K562 (cell line): Measurements from ENCODE around the gene TFRC. TPM values are rescaled to one million over a fixed set of nuclear protein-coding genes. Genes with fewer than 3 reads are reported as not detected.

Experiments
- CBX2 ChIP-seq: fragments of 200-600 bp; sonication (generic); IDR thresholded peaks from one replicate; pipeline ENCODE4 v1.6.1; 2012; ENCODE audit warnings: mild to moderate bottlenecking, low read length, inconsistent platforms; ENCODE audit not compliant: insufficient read depth, poor library complexity, severe bottlenecking
- CHD2 ChIP-seq: IDR thresholded peaks from 2 replicates; pipeline ENCODE4 v1.6.1; 2011; ENCODE audit warnings: low read depth, low read length
- FIP1L1 ChIP-seq: fragments of 200-400 bp; formaldehyde crosslinking; IDR thresholded peaks from 2 replicates; pipeline ENCODE4 v1.6.1; 2018; ENCODE audit warnings: mild to moderate bottlenecking, low read depth, low read length; ENCODE audit not compliant: poor library complexity, severe bottlenecking
- FOXA1 ChIP-seq: fragments of 450-650 bp; IDR thresholded peaks from 2 replicates; pipeline ENCODE4 v1.6.1; 2016; ENCODE audit warnings: mild to moderate bottlenecking, borderline replicate concordance
- GTF2A2 ChIP-seq: IDR thresholded peaks from 2 replicates; pipeline ENCODE4 v1.6.1; 2016; ENCODE audit warnings: mild to moderate bottlenecking, missing genetic modification characterization, missing compliant biosample characterization
- PTBP1 ChIP-seq: fragments of 200-400 bp; formaldehyde crosslinking; IDR thresholded peaks from 2 replicates; pipeline ENCODE4 v1.6.1; 2017; ENCODE audit warnings: low read depth, low read length
- RBM25 ChIP-seq: fragments of 200-400 bp; formaldehyde crosslinking; IDR thresholded peaks from 2 replicates; pipeline ENCODE4 v1.6.1; 2018; ENCODE audit warnings: low read length, low read depth, moderate library complexity; ENCODE audit not compliant: severe bottlenecking
- RCOR1 ChIP-seq, 2 experiments: IDR thresholded peaks; 2 replicates each; pipeline ENCODE4 v1.6.1; 2012; ENCODE audit warnings: low read depth in 2 of 2, low read length in 2 of 2, borderline replicate concordance in 1 of 2, improper control_type of control experiment in 1 of 2
- SAP30 ChIP-seq: fragments of 200-600 bp; sonication (generic); IDR thresholded peaks from 2 replicates; pipeline ENCODE4 v1.6.1; 2012; ENCODE audit warnings: borderline replicate concordance, low read depth, mild to moderate bottlenecking, moderate library complexity, low read length, control low read depth, inconsistent platforms; ENCODE audit not compliant: insufficient read depth, poor library complexity, severe bottlenecking
- SIN3A ChIP-seq, 2 experiments: fragments of 150-350 bp in 1 of 2; IDR thresholded peaks; 2 replicates each; pipeline ENCODE4 v1.6.1; 2011 to 2016; ENCODE audit warnings: borderline replicate concordance in 2 of 2, low read depth in 2 of 2, low read length in 2 of 2, mild to moderate bottlenecking in 2 of 2, moderate library complexity in 2 of 2; ENCODE audit not compliant: control insufficient read depth in 1 of 2
- SREBF1 ChIP-seq: fragments of 150-350 bp; IDR thresholded peaks from 2 replicates; pipeline ENCODE4 v1.6.1; 2014; ENCODE audit warnings: antibody characterized with exemption, low read depth, low read length, borderline replicate concordance
- TARDBP ChIP-seq: fragments of 450-650 bp; IDR thresholded peaks from 2 replicates; pipeline ENCODE4 v1.6.1; 2016
- YY1 ChIP-seq, 3 experiments: IDR thresholded peaks; 2 replicates each; pipeline ENCODE4 v1.6.1; 2011; ENCODE audit warnings: low read length in 2 of 3, mild to moderate bottlenecking in 2 of 3, moderate library complexity in 2 of 3, borderline replicate concordance in 1 of 3, control low read depth in 1 of 3, low read depth in 1 of 3; ENCODE audit not compliant: insufficient read depth in 3 of 3, insufficient replicate concordance in 2 of 3, control insufficient read depth in 1 of 3, insufficient read length in 1 of 3; ENCODE audit errors: extremely low read depth in 1 of 3
- ZEB2 ChIP-seq: fragments of 450-650 bp; IDR thresholded peaks from 2 replicates; pipeline ENCODE4 v1.6.1; 2016
- polyA plus RNA-seq, 8 experiments: library from polyadenylated mRNA; depleted of rRNA in 4 of 8; stranded (reverse) in 5 of 8; unstranded in 3 of 8; fragments of >200 nt; fragmentation: Nextera tagmentation in 2 of 8; fragmentation: Illumina TruSeq in 1 of 8; extraction: Ambion mirVana in 2 of 8; extraction: Trizol in 1 of 8; gene quantifications; 2 replicates each; pipeline versions ENCODE4 v1.2.1 to v1.2.3, GENCODE V29; 2011 to 2014; ENCODE audit warnings: inconsistent platforms in 1 of 8, missing spikeins in 1 of 8
- total RNA-seq, 7 experiments: library from RNA; depleted of rRNA in 6 of 7; stranded (reverse); fragments of >200 nt in 6 of 7; fragmentation: Illumina TruSeq in 2 of 7; extraction: Trizol in 2 of 7; gene quantifications; 2 replicates each; pipeline versions ENCODE4 v1.2.1 to v1.2.3, GENCODE V29; 2011 to 2021; ENCODE audit warnings: low replicate concordance in 1 of 7
- TF ChIP-seq, protein P1 (sequence below), 2 experiments: fragments of 450-650 bp in 1 of 2; IDR thresholded peaks; 2 replicates each; pipeline ENCODE4 v1.6.1; 2011 to 2017; ENCODE audit warnings: low read depth in 2 of 2, antibody characterized with exemption in 1 of 2, borderline replicate concordance in 1 of 2, low read length in 1 of 2, mild to moderate bottlenecking in 1 of 2, mixed read lengths in 1 of 2; ENCODE audit not compliant: control insufficient read depth in 1 of 2
- TF ChIP-seq, protein P2 (sequence below): IDR thresholded peaks from 2 replicates; pipeline ENCODE4 v1.6.1; 2011; ENCODE audit not compliant: insufficient read length; ENCODE audit errors: extremely low read depth
- TF ChIP-seq, protein P3 (sequence below): fragments of 150-350 bp; conservative IDR thresholded peaks from 2 replicates; pipeline ENCODE4 v1.6.1; 2014; ENCODE audit warnings: low read length

Gene TFRC
- total and polyA plus RNA-seq, 9 of the 15 experiments (the other 6 are each of a cell fraction or from before 2014, with no cell fraction given), result 149 to 679 (median 332) TPM

DNA sequence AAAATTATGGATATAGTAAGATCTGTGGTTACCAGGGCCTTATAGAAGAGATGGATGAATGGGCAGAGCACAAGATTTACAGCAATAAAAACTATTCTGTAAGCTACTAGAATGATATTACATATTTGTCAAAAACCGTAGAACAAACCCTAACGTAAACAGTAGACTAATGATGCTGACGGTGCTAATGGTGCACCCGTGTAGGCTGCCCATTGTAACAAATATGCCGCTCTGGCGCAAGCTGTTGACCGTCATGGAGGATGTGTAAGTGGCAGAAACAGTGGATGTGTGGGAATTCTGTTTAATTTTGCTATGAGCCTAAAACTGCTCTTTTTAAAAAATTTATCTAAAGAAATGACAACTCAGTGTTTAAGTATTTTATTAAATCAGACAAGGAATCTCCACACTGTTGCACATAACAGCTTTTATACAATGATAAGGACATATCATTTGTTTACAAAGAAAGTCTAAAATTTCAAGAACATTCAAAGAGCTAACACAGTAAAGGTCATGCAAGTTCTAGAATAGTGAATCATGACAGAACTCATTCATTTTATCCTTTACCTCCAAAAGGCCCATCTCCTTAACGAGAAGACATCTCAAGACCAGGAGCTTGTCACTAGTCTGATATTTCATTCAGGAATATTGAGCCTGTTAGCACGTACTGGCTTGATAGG is 32.8 kb downstream of the TFRC start (continued):
- TF ChIP-seq YY1 (IDR thresholded peaks at IDR 0.05; ENCODE audit: borderline replicate concordance in 1 of 3, control insufficient read depth in 1 of 3, extremely low read depth in 1 of 3, insufficient read depth in 3 of 3, insufficient read length in 1 of 3, insufficient replicate concordance in 2 of 3, low read depth in 1 of 3, low read length in 2 of 3) (peak in 1 of 3 experiments; percentile 24), FIP1L1 (peak; percentile 41), SREBF1 (no peak), CHD2 (0 out of 2 replicates have a peak, but pooled peaks have one; percentile 33), CBX2 (no peak), ZEB2 (no peak), GTF2A2 (tag) (no peak), SIN3A (IDR thresholded peaks at IDR 0.05; ENCODE audit: borderline replicate concordance in 2 of 2, control insufficient read depth in 1 of 2, low read depth in 2 of 2, low read length in 2 of 2) (peak in 1 of 2 experiments; percentile 92; a peak in 1 of 4 replicates), PTBP1 (no peak), SAP30 (no peak), TARDBP (no peak), RBM25 (no peak), FOXA1 (no peak), RCOR1 (IDR thresholded peaks at IDR 0.05; ENCODE audit: borderline replicate concordance in 1 of 2, low read depth in 2 of 2, low read length in 2 of 2) (no peak)
- TF ChIP-seq, protein P1, sequence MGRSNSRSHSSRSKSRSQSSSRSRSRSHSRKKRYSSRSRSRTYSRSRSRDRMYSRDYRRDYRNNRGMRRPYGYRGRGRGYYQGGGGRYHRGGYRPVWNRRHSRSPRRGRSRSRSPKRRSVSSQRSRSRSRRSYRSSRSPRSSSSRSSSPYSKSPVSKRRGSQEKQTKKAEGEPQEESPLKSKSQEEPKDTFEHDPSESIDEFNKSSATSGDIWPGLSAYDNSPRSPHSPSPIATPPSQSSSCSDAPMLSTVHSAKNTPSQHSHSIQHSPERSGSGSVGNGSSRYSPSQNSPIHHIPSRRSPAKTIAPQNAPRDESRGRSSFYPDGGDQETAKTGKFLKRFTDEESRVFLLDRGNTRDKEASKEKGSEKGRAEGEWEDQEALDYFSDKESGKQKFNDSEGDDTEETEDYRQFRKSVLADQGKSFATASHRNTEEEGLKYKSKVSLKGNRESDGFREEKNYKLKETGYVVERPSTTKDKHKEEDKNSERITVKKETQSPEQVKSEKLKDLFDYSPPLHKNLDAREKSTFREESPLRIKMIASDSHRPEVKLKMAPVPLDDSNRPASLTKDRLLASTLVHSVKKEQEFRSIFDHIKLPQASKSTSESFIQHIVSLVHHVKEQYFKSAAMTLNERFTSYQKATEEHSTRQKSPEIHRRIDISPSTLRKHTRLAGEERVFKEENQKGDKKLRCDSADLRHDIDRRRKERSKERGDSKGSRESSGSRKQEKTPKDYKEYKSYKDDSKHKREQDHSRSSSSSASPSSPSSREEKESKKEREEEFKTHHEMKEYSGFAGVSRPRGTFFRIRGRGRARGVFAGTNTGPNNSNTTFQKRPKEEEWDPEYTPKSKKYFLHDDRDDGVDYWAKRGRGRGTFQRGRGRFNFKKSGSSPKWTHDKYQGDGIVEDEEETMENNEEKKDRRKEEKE (IDR thresholded peaks at IDR 0.05; ENCODE audit: borderline replicate concordance in 1 of 2, control insufficient read depth in 1 of 2, low read depth in 2 of 2, low read length in 1 of 2), result peak in 1 of 2 experiments; percentile 69; a peak in 2 of 4 replicates
- TF ChIP-seq, protein P2, sequence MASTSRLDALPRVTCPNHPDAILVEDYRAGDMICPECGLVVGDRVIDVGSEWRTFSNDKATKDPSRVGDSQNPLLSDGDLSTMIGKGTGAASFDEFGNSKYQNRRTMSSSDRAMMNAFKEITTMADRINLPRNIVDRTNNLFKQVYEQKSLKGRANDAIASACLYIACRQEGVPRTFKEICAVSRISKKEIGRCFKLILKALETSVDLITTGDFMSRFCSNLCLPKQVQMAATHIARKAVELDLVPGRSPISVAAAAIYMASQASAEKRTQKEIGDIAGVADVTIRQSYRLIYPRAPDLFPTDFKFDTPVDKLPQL, result no peak
- TF ChIP-seq, protein P3, sequence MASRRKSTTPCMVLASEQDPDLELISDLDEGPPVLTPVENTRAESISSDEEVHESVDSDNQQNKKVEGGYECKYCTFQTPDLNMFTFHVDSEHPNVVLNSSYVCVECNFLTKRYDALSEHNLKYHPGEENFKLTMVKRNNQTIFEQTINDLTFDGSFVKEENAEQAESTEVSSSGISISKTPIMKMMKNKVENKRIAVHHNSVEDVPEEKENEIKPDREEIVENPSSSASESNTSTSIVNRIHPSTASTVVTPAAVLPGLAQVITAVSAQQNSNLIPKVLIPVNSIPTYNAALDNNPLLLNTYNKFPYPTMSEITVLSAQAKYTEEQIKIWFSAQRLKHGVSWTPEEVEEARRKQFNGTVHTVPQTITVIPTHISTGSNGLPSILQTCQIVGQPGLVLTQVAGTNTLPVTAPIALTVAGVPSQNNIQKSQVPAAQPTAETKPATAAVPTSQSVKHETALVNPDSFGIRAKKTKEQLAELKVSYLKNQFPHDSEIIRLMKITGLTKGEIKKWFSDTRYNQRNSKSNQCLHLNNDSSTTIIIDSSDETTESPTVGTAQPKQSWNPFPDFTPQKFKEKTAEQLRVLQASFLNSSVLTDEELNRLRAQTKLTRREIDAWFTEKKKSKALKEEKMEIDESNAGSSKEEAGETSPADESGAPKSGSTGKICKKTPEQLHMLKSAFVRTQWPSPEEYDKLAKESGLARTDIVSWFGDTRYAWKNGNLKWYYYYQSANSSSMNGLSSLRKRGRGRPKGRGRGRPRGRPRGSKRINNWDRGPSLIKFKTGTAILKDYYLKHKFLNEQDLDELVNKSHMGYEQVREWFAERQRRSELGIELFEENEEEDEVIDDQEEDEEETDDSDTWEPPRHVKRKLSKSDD, result no peak
